ENCODE results near the gene TRAF1.
"Not testable (repeated sequence)": the region's sequence is repeated elsewhere in the genome, so short reads cannot be mapped to it uniquely, and the experiment has no call there.

The TRAF1 gene

GRCh38 chr9:120926397-120926928 is at the start of gene TRAF1:
Gene TRAF1 (minus strand): TSS chr9:120926796. CDS start chr9:120926075, 721 bp downstream.
- no peak for DNase-seq

- DNase-seq = no peak
These were observed 48.3 kb upstream of the TRAF1 start for GRCh38 chr9:120974921-120975320.

GRCh38 chr9:120974181-120974580 is 47.6 kb upstream of the TRAF1 start:
- DNase-seq = no peak

GRCh38 chr9:120971938-120972337 is 45.3 kb upstream of the TRAF1 start:
- no peak for DNase-seq

GRCh38 chr9:120971471-120971870 is 44.9 kb upstream of the TRAF1 start:
- DNase-seq = not testable (repeated sequence)

GRCh38 chr9:120970244-120970643 is 43.6 kb upstream of the TRAF1 start:
- DNase-seq = no peak

- DNase-seq = no peak
These were observed 39.4 kb upstream of the TRAF1 start for GRCh38 chr9:120966013-120966369.

GRCh38 chr9:120965344-120966012 is 38.9 kb upstream of the TRAF1 start:
- DNase-seq = no peak

GRCh38 chr9:120961936-120962335 is 35.3 kb upstream of the TRAF1 start:
- no peak for DNase-seq

- no peak for DNase-seq
These were observed 33.4 kb upstream of the TRAF1 start for GRCh38 chr9:120960001-120960400.

- DNase-seq = no peak
These were observed 30.3 kb upstream of the TRAF1 start for GRCh38 chr9:120956862-120957261.

GRCh38 chr9:120951960-120952618 is 25.5 kb upstream of the TRAF1 start:
- DNase-seq = no peak

- DNase-seq = no peak
These were observed 24.1 kb upstream of the TRAF1 start for GRCh38 chr9:120950421-120951388.

GRCh38 chr9:120949290-120949689 is 22.7 kb upstream of the TRAF1 start:
- no peak for DNase-seq

GRCh38 chr9:120948824-120949223 is 22.2 kb upstream of the TRAF1 start:
- DNase-seq = no peak

GRCh38 chr9:120947222-120947621 is 20.6 kb upstream of the TRAF1 start:
- no peak for DNase-seq

GRCh38 chr9:120946259-120946658 is 19.7 kb upstream of the TRAF1 start:
- peak; percentile 43 for DNase-seq

- no peak for DNase-seq
These were observed 18.4 kb upstream of the TRAF1 start for GRCh38 chr9:120944948-120945347.

- DNase-seq = no peak
These were observed 17.8 kb upstream of the TRAF1 start for GRCh38 chr9:120944434-120944843.

GRCh38 chr9:120942186-120943001 is 15.8 kb upstream of the TRAF1 start:
- no peak for DNase-seq

- no peak for DNase-seq
These were observed 14.6 kb upstream of the TRAF1 start for GRCh38 chr9:120941046-120941770.

GRCh38 chr9:120940573-120940972 is 14.0 kb upstream of the TRAF1 start:
- no peak for DNase-seq

Data from fibroblast of skin of right biceps (primary cell).